Hindlimb muscle (tissue), 1 donor: ENCODE data around the gene GSPT1. TPM values are rescaled to one million over a fixed set of nuclear protein-coding genes. Genes with fewer than 3 reads are reported as not detected.
"Not testable (repeated sequence)": the region's sequence is repeated elsewhere in the genome, so short reads cannot be mapped to it uniquely, and the experiment has no call there.

Source experiments
- DNase-seq: peaks from one replicate; pipeline ENCODE4 v3.0.0-alpha.2; 2013
- polyA plus RNA-seq: library from polyadenylated mRNA; unstranded; fragments of 120-200 nt; gene quantifications from one replicate; pipeline ENCODE4 v1.2.1, GENCODE V29; 2013; ENCODE audit not compliant: insufficient read length

The GSPT1 gene
- polyA plus RNA-seq, result 76.8 TPM

DNA sequence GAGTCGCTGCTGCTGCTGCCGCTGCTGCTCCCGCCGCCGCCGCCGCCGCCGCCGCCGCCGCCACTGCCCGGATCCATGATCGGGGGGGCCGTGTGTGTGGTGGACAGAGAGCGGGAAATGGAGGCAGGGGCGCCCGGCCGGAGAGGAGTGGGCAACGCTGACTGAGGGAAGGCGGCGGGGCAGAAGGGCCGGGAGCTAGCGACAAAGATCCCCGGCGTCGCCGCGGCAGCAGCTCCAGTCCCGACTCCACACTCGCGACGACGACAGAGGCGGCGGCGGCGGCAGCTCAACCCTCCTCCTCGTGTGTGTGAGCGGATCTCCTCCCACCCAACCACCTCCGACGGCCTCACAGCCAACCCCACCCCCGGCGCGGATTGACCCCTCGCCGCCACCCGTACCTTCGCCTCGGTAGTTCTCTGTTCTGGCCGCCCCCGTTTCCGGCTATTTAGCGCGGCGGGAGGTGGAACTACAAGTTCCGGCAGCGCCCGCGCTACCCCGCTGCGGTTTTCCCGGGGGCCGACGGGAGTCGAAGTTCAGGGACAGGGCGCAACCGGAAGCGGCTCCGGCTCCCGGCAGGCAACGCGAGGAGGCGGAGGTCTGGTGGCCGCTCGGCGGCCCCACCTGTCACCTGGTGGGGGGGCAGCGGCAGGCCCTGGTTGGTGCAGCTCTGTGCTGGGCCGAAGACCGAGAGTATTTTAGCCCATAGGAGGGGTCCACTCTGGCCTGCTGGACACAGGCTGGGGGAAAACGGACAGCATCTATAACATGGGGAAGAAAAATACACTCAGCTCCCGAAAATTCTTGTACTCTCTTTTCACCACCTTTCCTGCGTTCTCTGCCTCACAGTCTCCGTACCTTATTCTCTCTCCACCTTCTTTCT is at the start of gene GSPT1:
Gene GSPT1, minus strand, starts transcription at position 313 of the 880 bp plus-strand sequence. Its CDS starts 236 bp downstream, at position 77.
- DNase-seq, result peak; percentile 99

DNA sequence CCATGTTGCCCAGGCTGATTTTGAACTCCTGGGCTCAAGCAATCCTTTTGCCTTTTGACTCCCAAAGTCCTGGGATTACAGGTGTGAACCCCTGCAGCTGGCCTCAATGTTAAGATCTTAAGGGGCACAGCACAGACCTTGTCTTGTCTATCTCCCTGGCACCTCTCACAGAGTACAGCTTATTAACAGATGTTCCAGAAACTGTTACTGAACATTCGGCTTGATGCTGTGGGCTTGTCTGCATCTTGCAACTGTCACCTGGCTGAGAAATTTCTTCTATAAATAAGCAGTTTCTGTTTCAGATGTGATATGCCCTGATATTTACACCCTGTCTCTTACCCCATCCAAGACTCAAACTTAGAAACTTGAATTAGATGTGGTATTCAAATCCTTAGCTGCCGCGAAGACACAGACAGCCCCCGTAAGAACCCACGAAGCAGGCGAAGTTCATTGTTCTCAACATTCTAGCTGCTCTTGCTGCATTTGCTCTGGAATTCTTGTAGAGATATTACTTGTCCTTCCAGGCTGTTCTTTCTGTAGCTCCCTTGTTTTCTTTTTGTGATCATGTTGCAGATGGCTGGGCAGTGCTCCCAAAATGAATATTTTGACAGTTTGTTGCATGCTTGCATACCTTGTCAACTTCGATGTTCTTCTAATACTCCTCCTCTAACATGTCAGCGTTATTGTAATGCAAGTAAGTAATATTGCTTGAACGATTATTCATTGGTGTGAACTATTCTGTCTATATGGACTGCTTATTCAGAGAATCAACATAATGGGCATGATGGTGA is 49.2 kb upstream of the GSPT1 start, which contains the start of gene TNFRSF17:
Gene TNFRSF17, plus strand, starts transcription at position 450 of the 791 bp plus-strand sequence. Its CDS starts 115 bp downstream, at position 565.
- DNase-seq, result no peak

DNA sequence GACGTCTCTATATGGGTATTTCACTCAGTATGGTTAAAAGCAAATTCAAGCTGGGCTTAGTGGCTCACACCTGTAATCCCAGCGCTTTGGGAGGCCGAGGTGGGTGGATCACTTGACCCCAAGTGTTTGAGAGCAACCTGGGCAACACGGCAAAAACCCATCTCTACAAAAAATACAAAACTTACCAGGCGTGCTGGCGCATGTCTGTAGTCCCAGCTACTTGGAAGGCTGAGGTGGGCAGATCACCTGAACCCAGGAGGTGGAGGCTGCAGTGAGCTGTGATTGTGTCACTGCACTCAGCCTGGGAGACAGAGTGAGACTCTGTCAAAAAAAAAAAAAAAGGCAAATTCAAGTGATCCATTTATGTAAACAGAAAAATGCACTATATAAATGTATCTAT is 48.0 kb upstream of the GSPT1 start:
- no peak for DNase-seq

DNA sequence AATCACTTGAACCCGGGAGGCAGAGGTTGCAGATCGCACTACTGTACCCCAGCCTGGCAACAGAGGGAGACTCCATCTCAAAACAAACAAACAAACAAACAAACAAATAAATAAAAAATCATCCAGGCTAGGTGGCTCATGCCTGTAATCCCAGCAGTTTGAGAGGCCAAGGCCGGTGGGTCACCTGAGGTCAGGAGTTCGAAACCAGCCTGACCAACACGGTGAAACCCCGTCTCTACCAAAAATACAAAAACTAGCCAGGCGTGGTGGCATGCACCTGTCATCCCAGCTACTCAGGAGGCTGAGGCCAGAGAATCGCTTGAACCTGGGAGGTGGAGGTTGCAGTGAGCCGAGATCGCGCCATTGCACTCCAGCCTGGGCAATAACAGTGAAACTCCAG is 47.2 kb upstream of the GSPT1 start:
- not testable (repeated sequence) for DNase-seq

DNA sequence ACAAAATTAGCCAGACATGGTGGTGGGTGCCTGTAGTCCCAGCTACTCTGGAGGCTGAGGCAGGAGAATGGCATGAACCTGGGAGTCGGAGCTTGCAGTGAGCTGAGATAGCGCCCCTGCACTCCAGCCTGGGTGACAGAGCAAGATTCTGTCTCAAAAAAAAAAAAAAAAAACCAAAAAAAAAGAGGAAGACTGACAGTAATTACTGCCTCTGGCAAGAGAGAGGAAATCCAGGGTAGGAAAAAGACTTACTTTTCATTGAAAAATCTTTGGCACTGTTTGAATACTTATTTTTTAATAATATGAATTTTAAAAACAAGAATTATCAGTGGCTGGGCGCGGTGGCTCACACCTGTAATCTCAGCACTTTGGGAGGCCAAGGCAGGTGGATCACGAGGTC is 46.7 kb upstream of the GSPT1 start:
- DNase-seq, result not testable (repeated sequence)

DNA sequence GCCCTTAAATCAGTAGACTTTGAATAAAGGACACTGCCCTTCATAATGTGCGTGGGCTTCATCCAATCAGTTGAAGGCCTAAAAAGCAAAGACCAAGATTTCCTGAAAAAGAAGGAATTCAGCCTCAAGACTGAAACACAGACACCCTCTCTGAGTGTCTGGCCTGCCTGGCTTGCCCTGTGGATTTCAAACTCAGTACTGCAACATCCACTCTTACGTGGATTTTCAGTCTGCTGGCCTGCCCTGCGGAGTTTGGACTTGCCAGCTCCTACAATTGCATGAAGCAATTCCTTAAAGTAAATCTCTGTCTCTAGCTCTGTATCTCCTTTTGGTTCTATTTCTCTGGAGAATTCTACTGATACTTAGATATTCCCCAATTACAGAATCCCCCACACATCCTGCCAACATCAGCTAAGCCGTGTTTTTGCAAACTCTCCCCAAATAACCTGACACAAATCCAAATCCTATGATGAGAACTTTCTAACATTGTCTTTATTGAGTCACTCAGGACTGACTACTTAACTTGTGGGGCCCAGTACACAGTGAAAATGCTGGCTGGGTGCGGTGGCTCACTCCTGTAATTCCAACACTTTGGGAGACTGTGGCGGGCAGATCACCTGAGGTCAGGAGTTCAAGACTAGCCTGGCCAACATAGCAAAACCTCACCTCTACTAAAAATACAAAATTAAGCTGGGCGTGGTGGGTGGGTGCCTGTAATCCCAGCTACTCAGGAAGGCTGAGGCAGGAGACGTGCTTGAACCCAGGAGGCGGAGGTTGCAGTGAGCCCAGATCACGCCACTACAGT is 42.0 kb upstream of the GSPT1 start:
- no peak for DNase-seq

DNA sequence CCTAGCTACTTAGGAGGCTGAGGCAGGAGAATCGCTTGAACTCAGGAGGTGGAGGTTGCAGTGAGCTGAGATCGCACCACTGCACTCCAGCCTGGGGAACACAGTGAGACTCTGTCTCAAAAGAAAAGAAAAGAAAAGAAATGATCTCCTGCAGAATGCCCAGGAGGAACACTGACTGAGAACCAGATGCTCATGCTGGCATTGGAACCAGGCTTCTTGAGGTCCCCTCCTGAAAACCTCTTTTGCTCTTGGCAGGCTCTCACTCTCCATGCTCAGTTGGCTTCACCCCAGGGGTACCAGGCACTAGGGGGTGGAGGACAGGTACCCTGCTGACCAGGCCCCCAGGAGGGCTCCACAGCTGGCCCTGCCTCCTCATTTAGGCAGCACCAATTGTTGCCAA is 40.8 kb upstream of the GSPT1 start:
- DNase-seq, result no peak

DNA sequence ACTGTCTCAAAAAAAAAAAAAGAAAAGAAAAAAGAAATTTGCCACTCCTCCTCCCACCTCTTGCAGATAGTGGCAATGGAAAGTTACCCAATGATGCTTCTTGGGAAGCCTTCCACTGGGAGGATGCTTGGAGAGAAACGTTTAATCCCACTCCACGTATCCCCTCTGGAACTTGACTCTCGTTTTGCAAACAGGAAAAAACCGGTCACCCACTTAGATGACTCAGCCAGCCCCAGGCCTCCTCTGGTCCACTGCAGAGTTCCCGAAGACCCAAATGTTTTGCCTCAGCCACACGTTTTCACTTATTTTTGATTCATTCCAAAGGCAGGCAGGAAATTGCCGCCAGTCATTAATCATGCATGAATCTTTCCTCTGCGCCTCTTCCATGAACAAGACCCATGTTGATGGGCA is 40.0 kb upstream of the GSPT1 start:
- DNase-seq, result no peak

DNA sequence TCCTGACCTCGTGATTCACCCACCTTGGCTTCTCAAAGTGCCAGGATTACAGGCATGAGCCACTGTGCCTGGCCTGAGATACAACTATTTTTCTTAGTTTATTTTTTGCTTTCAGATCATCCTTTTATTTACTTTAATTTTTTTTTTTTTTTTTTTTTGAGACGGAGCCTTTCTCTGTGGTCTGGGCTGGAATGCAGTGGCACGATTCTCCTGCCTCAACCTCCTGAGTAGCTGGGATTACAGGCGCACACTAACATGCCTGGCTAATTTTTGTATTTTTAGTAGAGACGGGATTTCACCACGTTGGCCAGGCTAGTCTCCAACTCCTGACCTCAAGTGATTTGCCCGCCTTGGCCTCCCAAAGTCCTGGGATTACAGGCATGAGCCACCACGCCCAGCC is 37.8 kb upstream of the GSPT1 start:
- not testable (repeated sequence) for DNase-seq

DNA sequence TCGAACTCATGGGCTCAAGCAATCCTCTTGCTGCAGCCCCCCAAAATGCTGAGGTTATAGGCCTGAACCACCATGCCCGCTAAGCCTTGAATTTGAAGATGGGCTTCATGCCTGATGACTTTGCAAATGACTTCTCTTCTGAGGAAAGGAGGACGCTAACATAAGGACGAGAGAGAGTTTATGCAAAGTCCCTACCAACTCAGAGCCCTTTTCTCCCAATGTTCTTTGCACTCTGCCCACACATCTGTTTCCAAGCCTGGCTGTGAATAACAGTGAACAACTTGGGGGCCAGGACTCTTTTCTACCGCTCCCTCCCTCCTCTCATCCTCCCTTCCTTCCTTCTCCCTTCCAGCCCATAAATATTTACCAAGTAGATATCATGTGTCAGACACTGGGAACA is 34.6 kb upstream of the GSPT1 start:
- DNase-seq, result no peak

DNA sequence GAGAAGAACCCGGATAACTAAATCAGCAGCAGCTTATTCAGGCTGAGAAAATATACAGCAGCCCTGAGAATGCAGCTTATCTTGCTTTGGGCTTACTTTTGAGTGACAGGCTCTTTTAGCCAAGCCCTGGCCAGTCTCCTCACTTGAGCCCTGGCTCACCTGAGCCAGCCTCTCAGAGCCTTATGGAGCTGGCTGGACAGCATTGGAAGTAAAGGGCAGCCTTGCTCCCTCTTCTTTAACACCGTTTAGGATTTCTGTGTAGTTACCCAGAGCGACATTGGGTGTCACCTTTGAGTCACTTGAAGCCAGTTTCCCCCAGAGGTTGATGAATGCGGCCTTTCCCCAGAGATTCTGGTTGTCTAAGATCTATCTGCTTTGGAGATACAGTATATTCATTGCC is 33.8 kb upstream of the GSPT1 start:
- DNase-seq, result no peak

DNA sequence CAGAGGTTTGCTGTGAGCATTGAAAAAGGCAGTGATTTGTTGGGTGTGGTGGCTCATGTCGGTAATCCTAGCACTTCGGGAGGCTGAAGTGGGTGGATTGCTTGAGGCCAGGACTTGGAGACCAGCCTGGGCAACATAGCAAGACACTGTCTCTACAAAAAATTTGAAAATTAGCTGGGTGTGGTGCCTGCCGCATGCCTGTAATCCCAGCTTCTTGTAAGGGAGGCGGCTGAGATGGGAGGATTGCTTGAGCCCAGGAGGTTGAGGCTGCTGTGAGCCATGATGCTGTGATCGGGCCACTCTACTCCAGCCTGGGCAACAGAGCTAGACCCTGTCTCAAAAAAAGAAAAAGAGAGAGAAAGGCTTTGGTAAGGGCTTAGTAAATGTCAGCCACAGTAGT is 33.1 kb upstream of the GSPT1 start:
- DNase-seq, result no peak

DNA sequence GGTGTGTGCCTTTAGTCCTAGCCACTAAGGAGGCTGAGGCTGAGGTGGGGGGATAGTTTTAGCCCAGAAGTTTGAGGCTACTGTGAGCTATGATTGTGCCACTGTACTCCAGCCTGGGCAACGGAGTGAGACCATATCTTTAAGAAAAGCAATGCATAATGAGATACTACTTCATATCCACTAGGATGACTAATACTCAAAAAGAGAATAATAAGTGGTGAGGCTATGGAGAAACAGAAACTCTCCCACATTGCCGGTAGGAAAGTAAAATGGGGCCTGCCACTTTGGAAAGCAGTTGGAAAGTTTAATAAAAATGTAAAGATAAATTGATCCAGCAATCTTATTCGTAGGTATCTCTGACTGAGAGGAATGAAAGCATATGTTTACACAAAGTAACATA is 30.7 kb upstream of the GSPT1 start:
- DNase-seq, result no peak

DNA sequence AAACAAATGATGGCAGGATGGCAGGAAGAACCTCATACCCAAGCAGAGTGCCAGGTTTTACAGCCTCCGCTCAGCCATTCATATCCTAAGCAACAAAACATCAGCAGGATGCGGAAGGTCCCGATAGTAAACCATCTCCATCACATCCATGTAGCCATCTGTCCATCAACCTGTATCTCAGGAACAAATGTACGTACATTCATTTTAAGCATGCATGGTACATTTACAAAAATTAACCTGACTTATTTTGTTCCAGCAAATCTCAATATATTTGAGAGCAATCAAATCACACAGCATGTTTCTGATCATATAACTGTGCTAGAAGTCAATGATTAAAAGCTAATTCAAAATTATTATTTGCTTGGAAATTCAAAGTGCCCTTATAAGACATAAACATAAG is 26.2 kb upstream of the GSPT1 start, which contains the start of gene NPIPB2:
Gene NPIPB2, minus strand, starts transcription at position 101 of the 400 bp plus-strand sequence. Its CDS starts 0 bp downstream, at position 101.
- DNase-seq, result not testable (repeated sequence)

DNA sequence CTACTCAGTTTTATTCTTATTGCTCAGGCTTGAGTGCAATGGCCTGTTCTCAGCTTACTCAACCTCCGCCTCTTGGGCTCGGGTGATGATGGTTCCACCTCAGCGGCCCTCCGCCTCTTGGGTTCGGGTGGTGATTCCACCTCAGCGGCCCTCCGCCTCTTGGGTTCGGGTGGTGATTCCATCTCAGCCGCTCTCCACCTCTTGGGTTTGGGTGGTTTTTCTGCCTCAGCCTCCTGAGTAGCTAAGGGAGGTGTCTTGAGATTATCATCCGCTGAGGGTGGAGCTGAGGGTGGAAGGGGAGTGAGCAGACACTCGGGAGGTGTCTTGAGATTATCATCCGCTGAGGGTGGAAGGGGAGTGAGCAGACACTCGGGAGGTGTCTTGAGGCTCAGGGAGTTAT is 11.6 kb upstream of the GSPT1 start:
- DNase-seq, result not testable (repeated sequence)

DNA sequence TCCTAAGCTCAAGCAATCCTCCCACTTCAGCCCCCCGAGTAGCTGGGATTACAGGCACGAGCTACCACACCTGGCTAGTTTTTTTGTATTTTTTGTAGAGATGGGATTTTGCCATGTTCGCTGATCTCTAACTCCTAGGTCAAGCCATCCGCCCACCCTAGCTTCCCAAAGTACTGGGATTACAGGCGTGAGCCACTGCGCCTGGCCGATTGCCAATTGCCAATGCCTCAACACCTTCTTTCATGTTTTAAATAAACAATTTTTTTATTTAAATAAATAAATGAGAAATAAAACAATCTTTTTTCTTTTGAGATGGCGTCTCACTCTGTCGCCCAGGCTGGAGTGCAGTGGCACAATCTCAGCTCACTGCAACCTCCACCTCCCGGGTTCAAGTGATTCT is 8.3 kb upstream of the GSPT1 start:
- not testable (repeated sequence) for DNase-seq

DNA sequence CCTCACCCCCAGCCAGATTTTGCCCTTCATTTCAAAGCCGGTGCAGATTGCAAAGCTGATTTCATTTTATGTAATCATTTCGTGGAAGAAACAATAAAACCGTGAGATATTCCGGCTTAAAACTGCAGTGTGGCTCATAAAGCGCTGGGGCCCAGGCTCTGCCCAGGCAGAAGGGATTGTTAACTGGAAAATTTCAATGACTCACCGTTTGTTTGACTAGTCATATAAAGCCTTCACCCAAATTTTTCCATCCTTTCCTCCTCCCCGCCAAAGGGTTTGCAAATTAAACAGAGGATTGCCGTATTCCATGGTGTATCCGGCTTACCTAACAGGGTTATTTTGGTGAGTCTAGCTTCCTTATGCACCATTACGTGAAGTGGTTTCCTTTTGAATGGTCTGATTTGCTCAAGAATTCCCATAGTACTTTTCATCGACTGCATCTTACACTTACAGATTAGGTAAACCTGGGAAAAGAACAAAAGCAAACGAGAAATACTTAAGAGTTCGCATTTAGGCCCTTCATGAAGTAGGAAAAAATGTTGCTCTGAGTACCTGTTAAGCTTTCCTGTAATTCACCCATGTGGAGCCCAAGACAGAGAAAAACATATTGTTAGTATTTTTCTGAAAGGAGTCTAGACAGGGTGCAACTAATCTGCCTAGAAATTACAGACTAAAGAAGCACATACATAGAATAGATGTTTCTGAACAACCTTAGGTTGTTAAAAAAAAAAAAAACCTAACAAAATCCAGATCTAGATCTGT is 949 bp upstream of the GSPT1 start:
- DNase-seq, result no peak

DNA sequence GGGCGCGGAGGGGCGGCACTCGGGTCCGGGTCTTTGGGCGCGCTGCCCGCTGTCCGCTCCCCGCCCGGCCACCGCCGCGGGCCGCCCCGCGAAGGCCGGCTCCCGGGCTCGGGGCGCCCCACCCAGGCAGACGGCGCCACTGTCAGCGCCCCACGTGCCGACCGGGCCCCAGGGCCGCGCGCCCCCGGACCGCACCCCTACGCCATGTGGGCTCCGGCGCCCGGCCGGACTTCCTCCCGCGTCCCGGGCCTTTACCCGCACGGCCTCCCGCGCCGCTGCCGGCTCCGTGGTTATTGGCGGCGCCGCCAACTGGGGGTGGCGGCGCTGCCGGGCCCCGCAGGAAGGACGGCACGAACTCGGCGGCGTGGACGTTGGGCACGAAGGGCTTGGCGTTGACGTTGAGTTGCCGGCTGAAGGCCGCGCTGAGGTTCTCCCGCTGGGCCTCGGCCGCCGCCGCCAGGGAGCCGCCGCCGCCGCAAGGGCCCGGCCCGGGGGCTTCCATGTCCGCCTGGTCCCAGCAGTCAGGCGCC is 577 bp downstream of the GSPT1 start:
- DNase-seq, result peak; percentile 24

DNA sequence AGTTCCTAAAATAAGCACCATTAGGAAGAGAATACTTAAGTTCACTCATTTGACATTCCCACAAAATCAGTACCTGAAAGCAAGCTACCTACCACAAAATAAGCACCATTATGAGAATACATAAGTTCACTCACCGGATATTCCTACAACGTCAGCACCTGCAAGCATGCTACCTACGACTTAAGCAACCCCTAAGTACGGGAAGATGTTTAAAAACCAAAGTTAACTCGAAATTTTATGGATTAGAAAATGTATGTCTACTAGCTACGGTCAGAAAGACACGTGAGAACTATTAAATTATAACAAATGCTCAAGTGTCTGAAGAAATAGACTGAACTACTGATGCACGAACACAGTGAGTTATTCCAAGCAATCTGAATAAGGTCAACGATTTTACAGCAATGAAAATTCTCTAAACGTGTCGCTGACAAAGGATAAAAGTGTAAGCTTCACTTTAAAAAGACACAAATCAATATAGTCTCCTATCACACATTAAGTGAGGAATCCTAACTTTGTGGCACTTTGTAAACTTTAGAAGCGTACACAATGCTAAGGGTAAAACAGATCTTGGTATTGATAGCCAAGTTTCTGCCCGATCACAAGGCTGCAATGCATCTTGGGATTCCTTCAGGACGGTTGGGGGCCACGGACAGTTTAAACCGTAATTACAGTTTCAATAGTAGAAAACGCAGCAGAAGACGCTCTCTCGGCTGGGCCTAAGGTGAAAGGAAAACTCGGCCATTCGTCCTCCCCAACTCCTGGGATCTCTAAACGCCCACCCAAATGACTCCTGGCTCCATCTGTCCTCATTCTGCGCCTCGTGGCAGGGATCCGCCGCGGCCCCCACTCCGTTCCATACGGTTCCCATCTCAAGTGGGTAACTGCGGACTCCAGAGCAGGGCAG is 1.3 kb downstream of the GSPT1 start:
- peak; percentile 16 for DNase-seq

DNA sequence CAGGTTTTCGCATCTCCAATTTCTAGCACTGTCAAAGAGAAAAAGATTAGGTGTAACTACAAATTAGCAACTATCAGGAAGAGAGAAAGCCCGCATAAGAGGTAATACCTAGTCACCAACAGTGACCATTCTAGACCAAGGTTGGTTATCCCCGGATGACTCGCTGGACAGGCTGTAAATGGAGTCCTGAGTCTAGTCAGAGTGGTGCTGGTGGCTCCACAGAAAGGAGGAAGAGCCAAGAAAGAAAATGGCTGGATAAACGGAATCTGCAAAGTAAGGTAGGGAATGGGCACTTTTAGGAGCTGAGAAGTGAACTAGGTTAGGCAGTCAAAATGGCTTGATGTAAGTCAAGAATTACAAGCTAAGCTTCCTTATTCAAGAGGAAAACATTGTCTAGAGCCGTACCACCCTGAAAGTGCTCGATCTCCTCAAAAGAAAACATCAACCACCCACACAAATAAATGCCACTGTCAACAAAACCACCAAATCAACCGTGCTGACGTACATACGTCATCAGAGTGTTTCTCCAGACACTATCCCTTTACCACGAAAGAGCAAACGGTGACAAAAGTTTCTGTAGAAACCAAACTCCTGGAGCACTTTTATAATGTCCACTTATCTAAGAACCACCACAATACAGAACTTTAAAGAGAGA is 2.2 kb downstream of the GSPT1 start:
- DNase-seq, result no peak
